HTR-8/SVneo (cell line): ENCODE measurements around the gene BHLHE41.
A peak's percentile ranks its signal among the peaks of the same experiment; 100 is the strongest.

ENCODE experiments used
- DNase-seq: peaks from one replicate; pipeline ENCODE4 v3.0.0; 2011; ENCODE audit warnings: low spot score, mixed read lengths; ENCODE audit not compliant: insufficient read length
- FAIRE-seq: peaks from 2 replicates; lab custom pipeline; 2011; peaks lifted over from hg19 to GRCh38; lab: Jason Lieb, UNC

BHLHE41 gene

DNA sequence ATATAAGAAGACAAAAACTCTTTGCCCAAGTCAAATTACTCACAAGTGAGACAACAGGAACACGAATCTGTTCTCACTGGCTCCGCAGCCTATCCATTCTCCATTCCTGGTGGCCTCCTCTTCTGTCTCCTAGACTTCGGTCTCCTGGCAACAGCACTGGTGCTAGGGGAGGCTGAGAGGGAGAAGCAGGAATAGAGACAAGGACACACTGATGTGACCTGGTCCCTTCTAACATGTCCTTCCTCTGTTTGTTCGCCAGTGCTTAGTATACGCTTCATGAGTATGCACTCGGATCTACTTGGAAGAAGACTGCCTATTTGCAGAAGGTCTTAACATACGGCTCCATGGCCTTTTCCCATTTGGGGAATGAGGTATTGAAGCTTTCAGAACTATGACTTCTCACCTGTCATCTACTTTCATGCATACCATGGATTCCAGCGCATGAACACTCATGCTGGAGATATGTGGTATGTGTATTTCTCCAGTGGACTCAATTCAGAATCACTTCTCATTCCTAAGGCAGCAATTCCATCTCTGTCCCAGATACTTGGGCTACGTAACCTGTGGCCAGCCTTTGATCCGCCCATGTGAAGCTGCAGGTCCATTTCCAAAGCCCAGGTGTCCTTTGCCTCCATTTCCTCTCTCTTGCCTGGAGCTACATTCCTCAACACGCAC is 33.9 kb downstream of the BHLHE41 start:
- no peak for DNase-seq
- peak; percentile 59 for FAIRE-seq

DNA sequence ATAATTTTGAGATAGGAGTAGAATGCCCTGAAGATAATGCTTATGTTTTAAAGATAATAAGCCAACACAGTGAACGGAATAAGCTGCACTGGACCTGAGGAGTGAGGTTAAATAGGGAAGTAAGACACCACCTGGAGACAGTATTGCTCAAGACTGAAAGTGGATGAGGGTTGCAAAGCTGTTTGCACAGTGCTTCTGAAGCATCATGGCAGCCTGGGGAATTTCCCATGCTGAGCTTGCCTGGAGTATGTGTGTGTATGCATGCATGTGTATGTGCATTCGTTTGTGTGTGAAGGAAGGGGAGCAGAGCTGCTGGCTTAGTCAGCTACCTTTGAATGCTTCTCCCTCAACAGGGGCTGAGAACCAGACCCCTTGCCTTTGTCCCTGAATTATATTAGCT is 35.8 kb downstream of the BHLHE41 start:
- FAIRE-seq = no peak
- DNase-seq = no peak

DNA sequence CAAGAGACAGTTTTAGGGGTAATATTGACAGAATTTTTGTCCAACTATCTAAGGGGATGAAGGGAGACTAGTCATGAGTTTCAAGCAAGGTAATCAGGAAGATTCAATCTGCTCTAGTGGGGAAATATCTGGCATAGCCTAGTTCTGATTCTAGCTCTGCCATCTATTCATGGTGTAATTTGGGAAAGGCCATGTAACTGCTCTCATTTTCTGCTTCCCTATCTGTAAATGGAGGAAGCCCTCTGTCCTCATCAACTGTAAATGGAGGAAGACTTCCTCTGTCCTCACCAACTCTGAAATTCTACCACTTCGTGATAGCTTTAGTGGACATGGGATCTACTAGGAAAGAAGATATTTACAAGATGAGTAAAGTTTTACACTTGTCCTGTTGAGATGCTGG is 37.9 kb downstream of the BHLHE41 start:
- FAIRE-seq = no peak
- no peak for DNase-seq

DNA sequence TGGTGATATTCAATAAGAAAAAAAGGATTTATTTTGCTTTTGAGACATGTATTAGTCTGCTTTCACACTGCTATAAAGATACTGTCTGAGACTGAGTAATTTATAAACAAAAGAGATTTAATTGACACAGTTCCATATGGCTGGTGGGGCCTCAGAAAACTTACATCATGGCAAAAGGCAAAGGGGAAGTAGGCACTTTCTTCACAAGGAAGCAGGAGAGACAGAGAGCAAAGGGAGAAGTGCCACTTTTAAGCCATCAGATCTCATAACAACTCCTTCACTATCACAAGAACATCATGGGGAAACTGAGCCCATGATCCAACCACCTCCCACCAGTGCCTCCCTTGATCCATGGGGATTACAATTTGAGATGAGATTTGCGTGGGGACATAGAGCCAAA is 43.9 kb downstream of the BHLHE41 start:
- FAIRE-seq = no peak

DNA sequence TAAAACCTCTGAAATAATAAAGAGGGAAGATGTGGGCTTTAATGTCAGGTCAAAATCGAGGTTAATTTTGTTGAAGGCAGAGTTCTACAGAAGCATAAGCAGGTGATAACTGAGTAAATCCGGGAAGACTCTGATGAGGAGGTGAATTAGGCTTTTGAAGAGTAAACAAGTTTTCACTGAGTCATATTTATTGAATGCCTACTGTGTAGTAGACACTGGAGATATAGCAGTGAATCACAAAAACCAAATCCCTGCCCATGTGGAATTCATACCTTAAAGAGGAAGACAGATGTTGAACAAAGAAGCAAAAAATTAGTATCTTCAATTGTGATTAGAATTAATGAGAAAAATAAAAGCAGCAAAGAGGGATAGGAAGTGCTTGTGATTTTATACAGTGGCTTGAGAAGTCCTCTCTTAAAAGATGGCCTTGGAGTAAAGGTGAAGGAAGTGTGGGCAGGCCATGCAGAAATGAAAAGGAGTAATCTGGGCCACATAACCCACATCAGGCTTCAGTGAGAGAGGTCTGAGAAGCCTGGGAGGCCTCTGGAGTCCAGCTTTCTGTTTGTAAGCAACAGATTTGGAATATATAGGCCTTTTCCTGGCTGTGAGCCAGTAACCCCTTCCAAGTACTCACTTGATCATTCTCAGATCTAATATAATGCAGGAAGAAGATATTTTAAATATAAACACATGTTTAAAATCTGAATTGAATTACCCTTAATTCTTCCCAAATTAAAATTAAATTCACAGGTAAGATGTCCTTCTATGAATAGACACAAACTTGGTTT is 46.7 kb downstream of the BHLHE41 start:
- FAIRE-seq (peak; percentile 31), DNase-seq (no peak)

More for the DNA sequence above, 43.9 kb downstream of the BHLHE41 start:
- no peak for DNase-seq
